CD4-positive, alpha-beta T cell (primary cell): Measurements from ENCODE around the gene SPPL2A. TPM values are rescaled to one million over a fixed set of nuclear protein-coding genes. Genes with fewer than 3 reads are reported as not detected.

Experiments
- ATAC-seq: fragments of 200-7000 bp; cut with Tn5 transposase; one replicate; pipeline ENCODE4 v1.10.0; 2022; ENCODE audit warnings: mild to moderate bottlenecking; ENCODE audit not compliant: poor library complexity
- CTCF ChIA-PET: fragments of 350-600 bp; sonication (Branson Sonifier 250); formaldehyde crosslinking; loops from one replicate; lab custom pipeline; 2021; ENCODE audit warnings: antibody characterized with exemption, inconsistent platforms; lab: Charles Lee
- POLR2A ChIA-PET: fragments of 350-600 bp; sonication (Branson Sonifier 250); formaldehyde crosslinking; loops from one replicate; lab custom pipeline; 2021; ENCODE audit warnings: antibody characterized with exemption, inconsistent platforms; lab: Charles Lee
- DNase-seq, 14 experiments: peaks; one replicate each; pipeline ENCODE4 v3.0.0-alpha.2; 2013 to 2020; ENCODE audit warnings: mixed read lengths in 2 of 14
- H3K27ac ChIP-seq, 2 donors: one replicate each; pipeline versions ENCODE4 v1.5.1 to v1.7.0; 2013; ENCODE audit warnings: low read length in 2 of 2, low read depth in 1 of 2, mild to moderate bottlenecking in 1 of 2
- H3K27me3 ChIP-seq, 2 experiments: 1 replicate in 1 of 2; 2 replicates in 1 of 2; pipeline versions ENCODE4 v1.6.1 to v1.7.0; 2013; ENCODE audit warnings: low read length in 2 of 2, control low read depth in 1 of 2, mild to moderate bottlenecking in 1 of 2, moderate library complexity in 1 of 2; ENCODE audit not compliant: insufficient read depth in 2 of 2, control insufficient read depth in 1 of 2
- H3K36me3 ChIP-seq: one replicate; pipeline ENCODE4 v1.6.1; 2013; ENCODE audit warnings: low read length, control low read depth; ENCODE audit not compliant: insufficient read depth
- H3K4me1 ChIP-seq: one replicate; pipeline ENCODE4 v1.6.1; 2013; ENCODE audit warnings: low read length, control low read depth; ENCODE audit not compliant: insufficient read depth
- H3K4me3 ChIP-seq: one replicate; pipeline ENCODE4 v1.5.1; 2013; ENCODE audit warnings: mild to moderate bottlenecking, low read length, moderate library complexity
- H3K9me3 ChIP-seq, 2 experiments: 1 replicate in 1 of 2; 2 replicates in 1 of 2; pipeline versions ENCODE4 v1.6.1 to v1.7.0; 2013; ENCODE audit warnings: low read length in 2 of 2, mild to moderate bottlenecking in 2 of 2, control low read depth in 1 of 2, moderate library complexity in 1 of 2; ENCODE audit not compliant: control insufficient read depth in 1 of 2, insufficient read depth in 1 of 2
- H3K27ac Mint-ChIP-seq: one replicate; pipeline ENCODE4 v1.8.0; 2020; ENCODE audit warnings: mixed read lengths
- H3K27me3 Mint-ChIP-seq: one replicate; pipeline ENCODE4 v1.8.0; 2021; ENCODE audit warnings: mixed read lengths
- H3K36me3 Mint-ChIP-seq: one replicate; pipeline ENCODE4 v1.8.0; 2021; ENCODE audit warnings: low read depth, mixed read lengths
- H3K4me1 Mint-ChIP-seq: one replicate; pipeline ENCODE4 v1.8.0; 2021; ENCODE audit warnings: low read depth, mixed read lengths
- H3K4me3 Mint-ChIP-seq: one replicate; pipeline ENCODE4 v1.8.0; 2020; ENCODE audit warnings: mild to moderate bottlenecking, mixed read lengths
- H3K9me3 Mint-ChIP-seq: one replicate; pipeline ENCODE4 v1.8.0; 2020; ENCODE audit warnings: mixed read lengths
- intact Hi-C, 2 experiments: fragments of 100-400 bp; cut with DNase I in 1 of 2; cut with micrococcal nuclease in 1 of 2; formaldehyde crosslinking; loops; one replicate each; pipeline versions ENCODE4 v1.15.1 to v1.9.0; 2023 to 2025; cut with DNase I, micrococcal nuclease
- total RNA-seq, 174 experiments: library from RNA in 2 of 174; stranded (reverse) in 2 of 174; gene quantifications; one replicate each; pipeline ENCODE4 v1.2.3 and lab custom pipeline; 2021 to 2026
- TF ChIP-seq, protein P1 (sequence below): fragments of 200-600 bp; IDR thresholded peaks from one replicate; pipeline ENCODE4 v1.8.0; 2022; ENCODE audit warnings: antibody characterized with exemption, mild to moderate bottlenecking

Gene SPPL2A
- total RNA-seq, 2 experiments from 2014 or later: 26.6 to 30.7 TPM

DNA sequence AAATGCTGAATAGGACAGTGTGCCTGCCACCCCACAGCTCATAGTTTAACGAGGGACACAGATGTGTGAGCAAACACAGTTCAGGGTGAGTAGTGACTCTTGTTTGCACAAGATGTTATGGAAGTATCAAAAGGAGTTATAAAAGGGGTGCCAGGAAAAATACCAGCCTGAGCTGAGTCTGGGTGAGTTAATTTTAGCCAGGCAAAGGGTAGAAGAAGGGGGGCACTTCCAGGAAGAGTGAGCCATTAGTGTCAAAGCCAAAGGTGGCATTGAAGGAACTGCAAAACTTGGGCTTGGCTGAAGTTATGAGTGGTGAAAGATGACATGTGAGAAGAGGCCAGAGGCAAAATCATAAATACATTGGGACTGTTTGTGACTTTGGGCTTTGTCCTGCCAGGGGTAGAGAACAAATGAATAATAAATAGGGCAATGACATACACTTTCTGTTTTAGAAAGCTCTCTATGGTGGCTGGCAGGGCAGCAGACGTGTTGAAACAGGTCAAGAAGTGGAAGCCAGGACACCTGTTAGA, 1.9 kb upstream of the SPPL2A start:
- intact Hi-C loops: loop anchor here (5.0 kb wide), 5 partner anchors 115 to 1610 kb away; partner anchors contain the start of genes AP4E1 (in 2 of the 2), COPS2 (in 1 of the 2), DTWD1 (in 1 of the 2) and FAM227B (in 1 of the 2)
- TF ChIP-seq, protein P1, sequence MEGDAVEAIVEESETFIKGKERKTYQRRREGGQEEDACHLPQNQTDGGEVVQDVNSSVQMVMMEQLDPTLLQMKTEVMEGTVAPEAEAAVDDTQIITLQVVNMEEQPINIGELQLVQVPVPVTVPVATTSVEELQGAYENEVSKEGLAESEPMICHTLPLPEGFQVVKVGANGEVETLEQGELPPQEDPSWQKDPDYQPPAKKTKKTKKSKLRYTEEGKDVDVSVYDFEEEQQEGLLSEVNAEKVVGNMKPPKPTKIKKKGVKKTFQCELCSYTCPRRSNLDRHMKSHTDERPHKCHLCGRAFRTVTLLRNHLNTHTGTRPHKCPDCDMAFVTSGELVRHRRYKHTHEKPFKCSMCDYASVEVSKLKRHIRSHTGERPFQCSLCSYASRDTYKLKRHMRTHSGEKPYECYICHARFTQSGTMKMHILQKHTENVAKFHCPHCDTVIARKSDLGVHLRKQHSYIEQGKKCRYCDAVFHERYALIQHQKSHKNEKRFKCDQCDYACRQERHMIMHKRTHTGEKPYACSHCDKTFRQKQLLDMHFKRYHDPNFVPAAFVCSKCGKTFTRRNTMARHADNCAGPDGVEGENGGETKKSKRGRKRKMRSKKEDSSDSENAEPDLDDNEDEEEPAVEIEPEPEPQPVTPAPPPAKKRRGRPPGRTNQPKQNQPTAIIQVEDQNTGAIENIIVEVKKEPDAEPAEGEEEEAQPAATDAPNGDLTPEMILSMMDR: no peak
- no peak for ATAC-seq
- Mint-ChIP-seq H3K9me3 (no peaks in the 10 kb centered on the region), H3K36me3 (peaks cover 4% of the 10 kb centered on the region), H3K27me3 (no peaks in the 10 kb centered on the region), H3K4me1 (peaks cover 30% of the 10 kb centered on the region), H3K27ac (peak overlapping the region; percentile 4), H3K4me3 (peak overlapping the region; percentile 90)
- H3K27me3 ChIP-seq: no peaks in the 10 kb centered on the region
- peaks cover 17% of the 10 kb centered on the region for H3K4me1 ChIP-seq
- ChIA-PET POLR2A (no interaction called here), CTCF (no interaction called here)
- H3K36me3 ChIP-seq: no peaks in the 10 kb centered on the region
- no peak for DNase-seq
- no peak overlapping the region for H3K27ac ChIP-seq
- H3K4me3 ChIP-seq: no peak overlapping the region
- no peaks in the 10 kb centered on the region for H3K9me3 ChIP-seq

DNA sequence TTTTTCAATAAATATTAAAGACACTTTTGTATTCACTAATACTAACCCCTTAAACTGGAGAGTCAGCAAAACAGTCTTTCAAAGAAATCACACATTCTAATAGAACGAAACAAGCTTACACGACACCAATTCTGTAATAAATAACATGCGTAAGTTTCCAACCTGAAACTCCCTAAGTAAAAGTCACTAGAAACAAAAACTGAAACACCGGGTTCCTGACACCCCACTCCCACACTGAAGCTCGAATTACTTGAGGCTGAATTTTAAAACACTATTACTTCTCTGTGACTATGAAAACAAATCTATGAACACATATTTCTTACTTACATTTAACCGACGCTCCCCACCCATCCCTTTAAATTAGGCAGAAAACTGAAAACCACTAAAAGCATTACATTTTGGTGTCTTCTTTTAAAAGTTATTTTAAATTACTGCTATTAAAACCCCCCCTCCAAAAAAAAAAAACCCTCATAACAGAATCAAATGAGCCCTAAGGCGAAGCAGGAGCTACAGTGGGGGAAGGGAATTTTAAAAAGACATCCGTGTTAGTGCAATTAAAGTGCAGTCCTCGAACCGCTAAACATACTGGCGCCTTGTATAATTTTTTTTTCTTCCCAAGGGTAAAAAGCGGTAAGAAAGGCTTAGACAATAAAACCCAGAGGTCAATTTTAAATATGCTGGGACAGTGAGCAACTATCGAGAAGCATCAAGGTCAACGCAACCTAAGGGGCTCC, 878 bp downstream of the SPPL2A start:
- Mint-ChIP-seq H3K4me3 (peak overlapping the region; percentile 94), H3K27me3 (no peaks in the 10 kb centered on the region), H3K36me3 (peaks cover 4% of the 10 kb centered on the region), H3K27ac (peak overlapping the region; percentile 84), H3K9me3 (no peaks in the 10 kb centered on the region), H3K4me1 (peaks cover 49% of the 10 kb centered on the region)
- ATAC-seq (peak; percentile 35), DNase-seq (peak in 4 of 14 experiments; percentile 6 to 60 (median 54))
- TF ChIP-seq, protein P1: no peak
- peak overlapping the region; percentile 72 for H3K4me3 ChIP-seq
- H3K27me3 ChIP-seq: no peaks in the 10 kb centered on the region
- H3K9me3 ChIP-seq: no peaks in the 10 kb centered on the region
- peaks cover 25% of the 10 kb centered on the region for H3K4me1 ChIP-seq
- intact Hi-C loops: loop anchor here (2.0 to 5.0 kb wide), 7 partner anchors 78 to 1607 kb away; partner anchors contain the start of genes AP4E1 (in 2 of the 2), TRPM7 (in 2 of the 2), COPS2 (in 1 of the 2) and DTWD1 (in 1 of the 2)
- H3K36me3 ChIP-seq: no peaks in the 10 kb centered on the region
- POLR2A ChIA-PET: interaction anchor here (0.7 to 2.3 kb wide), 3 partner anchors 8 to 78 kb away, joined by 3 to 16 read pairs (median 3); partner anchors contain the start of gene TRPM7
- CTCF ChIA-PET: no interaction called here
- peak overlapping the region; percentile 53 to 82 for H3K27ac ChIP-seq

DNA sequence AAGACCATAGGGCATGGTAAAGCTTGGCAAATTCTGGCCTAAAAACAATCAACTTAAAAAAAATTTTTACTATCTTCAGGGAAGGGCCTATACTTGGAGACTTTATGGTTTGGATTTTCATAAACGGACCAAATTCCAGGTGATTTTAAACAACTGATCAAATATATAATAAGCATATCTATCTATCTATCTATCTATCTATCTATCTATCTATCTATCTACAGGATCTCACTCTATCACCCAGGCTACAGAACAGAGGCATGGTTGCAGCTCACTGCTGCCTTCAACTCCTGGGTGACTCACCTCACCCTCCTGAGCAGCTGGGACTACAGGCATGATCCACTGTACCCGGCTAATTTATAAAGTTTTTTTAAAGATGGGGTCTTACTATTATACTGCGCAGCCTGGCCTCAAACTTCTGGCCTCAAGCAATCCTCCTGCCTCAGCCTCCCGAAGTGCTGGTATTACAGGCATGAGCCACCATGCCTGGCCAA, 6.7 kb downstream of the SPPL2A start:
- Mint-ChIP-seq H3K4me1 (peaks cover 60% of the 10 kb centered on the region), H3K36me3 (peaks cover 10% of the 10 kb centered on the region), H3K27me3 (no peaks in the 10 kb centered on the region), H3K9me3 (no peaks in the 10 kb centered on the region), H3K27ac (peak overlapping the region; percentile 17), H3K4me3 (no peak overlapping the region)
- H3K27me3 ChIP-seq: no peaks in the 10 kb centered on the region
- H3K27ac ChIP-seq: no peak overlapping the region
- H3K4me3 ChIP-seq: no peak overlapping the region
- no peak for ATAC-seq
- no peaks in the 10 kb centered on the region for H3K36me3 ChIP-seq
- DNase-seq: no peak
- intact Hi-C loops: no loop called here
- POLR2A ChIA-PET: no interaction called here
- TF ChIP-seq, protein P1: no peak
- no peaks in the 10 kb centered on the region for H3K9me3 ChIP-seq
- H3K4me1 ChIP-seq: peaks cover 17% of the 10 kb centered on the region
- CTCF ChIA-PET: no interaction called here
